Mucosa of descending colon (tissue), 3 donors: ENCODE data around the gene RPS27L. TPM values are rescaled to one million over a fixed set of nuclear protein-coding genes. Genes with fewer than 3 reads are reported as not detected.

Experiments
- ATAC-seq: fragments of 200-7000 bp; cut with Tn5 transposase; one replicate; pipeline ENCODE4 v1.9.1; 2020; ENCODE audit warnings: mild to moderate bottlenecking, moderate library complexity
- DNase-seq, 3 donors: peaks; one replicate each; pipeline ENCODE4 v3.0.0-alpha.2; 2020
- H3K36me3 ChIP-seq: fragments of 200-600 bp; one replicate; pipeline ENCODE4 v1.8.0; 2021; ENCODE audit warnings: low read depth, mild to moderate bottlenecking
- H3K4me1 ChIP-seq: fragments of 200-600 bp; one replicate; pipeline ENCODE4 v1.8.0; 2021; ENCODE audit warnings: low read depth, mild to moderate bottlenecking
- H3K4me3 ChIP-seq: fragments of 200-600 bp; one replicate; pipeline ENCODE4 v1.8.0; 2021; ENCODE audit warnings: mild to moderate bottlenecking
- H3K9me3 ChIP-seq: fragments of 200-600 bp; one replicate; pipeline ENCODE4 v1.8.0; 2021; ENCODE audit warnings: mild to moderate bottlenecking
- CTCF ChIP-seq: fragments of 200-600 bp; IDR thresholded peaks from one replicate; pipeline ENCODE4 v1.8.0; 2022; ENCODE audit warnings: antibody characterized with exemption, mild to moderate bottlenecking
- intact Hi-C, 2 donors: fragments of 100-400 bp; cut with DNase I in 1 of 2; cut with micrococcal nuclease in 1 of 2; formaldehyde crosslinking; loops; one replicate each; pipeline versions ENCODE4 v1.11.0 to v1.11.1; 2022; cut with DNase I, micrococcal nuclease
- total RNA-seq, 3 donors: library from RNA; stranded (reverse); fragmentation: NEBNext Ultra II Directional in 2 of 3; extraction: Animal tissue kit (Norgen Biotek cat#: 25700) in 2 of 3; gene quantifications; one replicate each; pipeline versions ENCODE4 v1.2.1 to v1.2.4, GENCODE V29; 2021 to 2023
- donor health status: DM: no; HTN: no; CAD: no; lungs with moderate emphysema.
- donor health status: DM: no; HTN: no; CAD: no.
- donor health status: DM: no; HTN: yes; CAD: no.

The RPS27L gene
- total RNA-seq, 3 donors from 2014 or later, result 187 to 234 (median 208) TPM

- H3K4me3 ChIP-seq, result no peak overlapping the region
- H3K4me1 ChIP-seq, result peaks cover 13% of the 10 kb centered on the region
- H3K36me3 ChIP-seq, result no peaks in the 10 kb centered on the region
- intact Hi-C loops, result no loop called here
- DNase-seq (no peak), ATAC-seq (no peak)
- no peaks in the 10 kb centered on the region for H3K9me3 ChIP-seq
- TF ChIP-seq CTCF, result no peak
These were observed 37.0 kb upstream of the RPS27L start for GRCh38 chr15:63194302-63194701.

- TF ChIP-seq CTCF, result no peak
- Histone ChIP-seq H3K9me3 (no peaks in the 10 kb centered on the region), H3K4me1 (peaks cover 18% of the 10 kb centered on the region), H3K36me3 (no peaks in the 10 kb centered on the region), H3K4me3 (no peak overlapping the region)
- intact Hi-C loops, result no loop called here
- ATAC-seq, result no peak
- no peak for DNase-seq
These were observed 35.4 kb upstream of the RPS27L start for GRCh38 chr15:63192619-63193206.

GRCh38 chr15:63191895-63192618 lies 34.8 kb upstream of the RPS27L start:
- intact Hi-C loops, result no loop called here
- ATAC-seq, result peak; percentile 37
- no peak for TF ChIP-seq CTCF
- H3K4me3 ChIP-seq, result no peak overlapping the region
- H3K36me3 ChIP-seq, result no peaks in the 10 kb centered on the region
- DNase-seq, result peak in 1 of 3 donors; percentile 42
- H3K9me3 ChIP-seq, result no peaks in the 10 kb centered on the region
- peaks cover 18% of the 10 kb centered on the region for H3K4me1 ChIP-seq

- Histone ChIP-seq H3K36me3 (no peaks in the 10 kb centered on the region), H3K9me3 (no peaks in the 10 kb centered on the region), H3K4me1 (peaks cover 16% of the 10 kb centered on the region), H3K4me3 (no peak overlapping the region)
- no peak for TF ChIP-seq CTCF
- ATAC-seq (no peak), DNase-seq (no peak)
- intact Hi-C loops, result no loop called here
These were observed 33.7 kb upstream of the RPS27L start for GRCh38 chr15:63190769-63191649.

- TF ChIP-seq CTCF, result no peak
- ATAC-seq (no peak), DNase-seq (no peak)
- Histone ChIP-seq H3K4me3 (peak overlapping the region; percentile 34), H3K36me3 (no peaks in the 10 kb centered on the region), H3K9me3 (no peaks in the 10 kb centered on the region), H3K4me1 (peaks cover 10% of the 10 kb centered on the region)
- intact Hi-C loops, result no loop called here
These were observed 32.9 kb upstream of the RPS27L start for GRCh38 chr15:63189941-63190768.
